ENCODE data around the gene TEAD4.

GRCh38 chr12:2963760-2964292 is 4.6 kb downstream of the TEAD4 start:
- no peak for TF ChIP-seq EZH2 (IDR thresholded peaks at IDR 0.05)
- TF ChIP-seq POLR2AphosphoS5 (IDR thresholded peaks at IDR 0.05; ENCODE audit: borderline replicate concordance, low read depth, low read length): no peak
- TF ChIP-seq FOXP2 (optimal IDR thresholded peaks at IDR 0.05; ENCODE audit: control extremely low read depth, extremely low read length, insufficient read depth): no peak

Data from SK-N-MC (cell line).